Skeletal muscle cell (primary cell): ENCODE results near the gene ESAM.

ENCODE experiments used
- DNase-seq: peaks from one replicate; pipeline ENCODE4 v3.0.0-alpha.2; 2010; ENCODE audit warnings: low read depth
- H3K4me3 ChIP-seq: 2 replicates; pipeline ENCODE4 v1.5.1; 2011; ENCODE audit warnings: low read depth, mild to moderate bottlenecking, control low read depth, low read length, moderate library complexity

The ESAM gene

DNA sequence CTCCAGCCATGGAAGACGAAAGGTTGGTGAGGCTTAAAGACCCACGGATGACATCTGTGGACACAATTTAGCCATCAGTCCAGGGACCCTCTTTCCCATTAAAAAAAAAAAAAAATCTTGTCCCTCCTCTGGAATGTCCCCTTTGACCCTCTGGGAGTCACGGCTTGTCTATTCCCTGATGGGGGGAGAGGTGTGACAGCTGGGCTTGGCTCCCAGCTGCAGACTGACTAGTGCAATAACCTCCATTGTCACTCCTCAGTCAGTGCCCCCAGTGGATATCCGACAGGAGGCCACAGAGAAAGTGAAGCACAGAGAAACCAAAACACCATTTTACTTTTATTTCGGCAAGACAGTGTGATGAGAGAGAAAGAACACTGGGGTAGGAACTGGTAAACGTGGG lies 7.4 kb downstream of the ESAM start:
- no peak overlapping the region for H3K4me3 ChIP-seq
- no peak for DNase-seq

GRCh38 chr11:124754309-124754708 lies 7.8 kb downstream of the ESAM start:
- no peak overlapping the region for H3K4me3 ChIP-seq
- no peak for DNase-seq

DNA sequence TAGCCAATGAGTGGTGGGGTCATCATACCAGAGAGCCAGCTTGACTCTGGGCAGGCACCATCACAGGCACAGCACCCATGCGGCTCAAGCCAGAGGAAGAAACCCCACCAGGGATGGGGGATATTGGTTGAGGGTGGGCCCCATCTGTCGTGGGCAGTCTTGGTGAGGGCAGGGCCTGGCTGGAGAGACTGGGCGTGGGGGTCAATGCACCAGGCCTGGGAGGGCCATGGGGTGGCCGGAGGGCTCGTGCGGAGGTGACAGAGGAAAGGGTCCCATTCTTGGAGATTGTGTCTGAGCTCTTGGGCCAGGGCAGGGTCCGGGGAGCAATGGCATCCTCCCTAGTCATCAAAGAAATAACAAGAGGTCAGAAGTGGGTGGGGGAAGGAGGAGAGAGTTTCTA lies 8.5 kb downstream of the ESAM start:
- no peak overlapping the region for H3K4me3 ChIP-seq
- no peak for DNase-seq

GRCh38 chr11:124753205-124753604 lies 8.9 kb downstream of the ESAM start:
- DNase-seq, result no peak
- no peak overlapping the region for H3K4me3 ChIP-seq

DNA sequence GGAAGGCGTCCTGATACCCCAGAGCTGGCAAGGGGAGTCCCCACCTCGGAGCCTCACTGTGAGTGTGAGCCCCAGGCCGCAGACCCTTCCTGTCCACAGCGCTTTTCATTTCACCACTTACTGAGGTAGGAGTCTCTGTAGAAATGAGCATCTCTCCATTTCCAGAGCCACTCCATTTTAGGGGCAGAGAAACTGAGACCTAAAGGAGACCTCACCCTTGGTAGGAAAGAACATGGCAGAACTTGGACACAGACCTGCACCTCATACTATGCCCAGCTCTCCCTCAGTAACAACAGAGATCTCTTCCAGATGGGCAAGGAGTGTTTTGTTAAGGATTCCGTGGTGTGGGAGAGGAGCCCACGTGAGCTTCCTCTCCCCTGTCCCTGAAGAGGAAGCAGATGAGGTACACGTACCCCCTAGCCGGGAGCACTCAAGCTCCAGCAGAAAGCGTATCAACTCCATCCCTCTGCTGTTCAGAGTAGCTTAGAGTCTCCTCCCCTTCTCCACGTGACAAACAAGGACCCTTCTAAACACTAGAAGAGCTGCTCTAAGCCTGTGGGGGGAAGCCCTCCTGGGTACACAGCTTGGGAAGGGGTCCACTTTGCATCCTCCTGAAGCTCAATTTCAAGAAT lies 9.5 kb downstream of the ESAM start:
- DNase-seq, result no peak
- no peak overlapping the region for H3K4me3 ChIP-seq

- no peak for DNase-seq
- H3K4me3 ChIP-seq, result no peak within 1 kb of the TSS
These were observed 10.2 kb downstream of the ESAM start, which contains the start of gene VSIG2 for GRCh38 chr11:124751741-124752470. Gene VSIG2, minus strand, starts transcription at chr11:124752255. Its CDS starts 118 bp downstream, at chr11:124752137.

GRCh38 chr11:124751391-124751740 lies 10.7 kb downstream of the ESAM start:
- no peak for DNase-seq
- no peak overlapping the region for H3K4me3 ChIP-seq

GRCh38 chr11:124749912-124750311 lies 12.2 kb downstream of the ESAM start:
- DNase-seq, result no peak
- H3K4me3 ChIP-seq, result no peak overlapping the region

GRCh38 chr11:124748481-124749343 lies 13.4 kb downstream of the ESAM start:
- DNase-seq, result no peak
- no peak overlapping the region for H3K4me3 ChIP-seq

GRCh38 chr11:124748100-124748418 lies 14.0 kb downstream of the ESAM start:
- no peak for DNase-seq
- no peak overlapping the region for H3K4me3 ChIP-seq

DNA sequence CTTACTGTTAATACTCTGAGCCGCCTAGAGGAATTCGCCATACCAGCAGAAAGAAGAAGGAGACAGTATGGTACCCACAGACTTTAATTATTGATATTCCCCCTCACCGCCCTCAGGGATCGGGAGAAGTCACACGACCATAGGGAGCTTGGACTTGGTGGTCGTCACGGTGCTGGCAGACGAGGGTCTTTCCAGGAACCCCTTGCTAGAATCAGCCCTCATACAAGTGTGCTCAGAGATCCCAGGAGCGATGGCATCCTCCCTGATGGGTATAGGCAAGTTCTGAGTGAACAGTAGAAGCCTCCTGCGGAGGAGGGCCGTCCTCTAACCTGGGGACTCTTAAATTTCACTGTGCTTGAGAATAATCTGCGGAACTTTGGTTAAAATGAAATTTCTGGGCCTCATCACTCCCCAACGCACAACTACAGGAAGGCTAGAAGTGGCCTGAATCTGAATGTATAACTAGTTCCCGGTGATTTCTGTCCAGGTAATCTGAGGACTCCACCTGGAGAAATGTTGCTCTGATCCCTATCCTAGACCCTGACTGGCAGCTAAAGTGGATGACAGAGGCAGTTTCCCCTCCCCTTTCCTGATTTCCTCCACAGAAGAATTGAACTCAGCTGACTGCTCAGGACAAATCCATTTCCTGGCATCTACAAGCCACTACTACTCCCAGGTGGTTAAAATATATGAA lies 14.5 kb downstream of the ESAM start:
- no peak overlapping the region for H3K4me3 ChIP-seq
- DNase-seq, result no peak

GRCh38 chr11:124746621-124747243 lies 15.4 kb downstream of the ESAM start:
- peak overlapping the region; percentile 59 for H3K4me3 ChIP-seq
- no peak for DNase-seq

DNA sequence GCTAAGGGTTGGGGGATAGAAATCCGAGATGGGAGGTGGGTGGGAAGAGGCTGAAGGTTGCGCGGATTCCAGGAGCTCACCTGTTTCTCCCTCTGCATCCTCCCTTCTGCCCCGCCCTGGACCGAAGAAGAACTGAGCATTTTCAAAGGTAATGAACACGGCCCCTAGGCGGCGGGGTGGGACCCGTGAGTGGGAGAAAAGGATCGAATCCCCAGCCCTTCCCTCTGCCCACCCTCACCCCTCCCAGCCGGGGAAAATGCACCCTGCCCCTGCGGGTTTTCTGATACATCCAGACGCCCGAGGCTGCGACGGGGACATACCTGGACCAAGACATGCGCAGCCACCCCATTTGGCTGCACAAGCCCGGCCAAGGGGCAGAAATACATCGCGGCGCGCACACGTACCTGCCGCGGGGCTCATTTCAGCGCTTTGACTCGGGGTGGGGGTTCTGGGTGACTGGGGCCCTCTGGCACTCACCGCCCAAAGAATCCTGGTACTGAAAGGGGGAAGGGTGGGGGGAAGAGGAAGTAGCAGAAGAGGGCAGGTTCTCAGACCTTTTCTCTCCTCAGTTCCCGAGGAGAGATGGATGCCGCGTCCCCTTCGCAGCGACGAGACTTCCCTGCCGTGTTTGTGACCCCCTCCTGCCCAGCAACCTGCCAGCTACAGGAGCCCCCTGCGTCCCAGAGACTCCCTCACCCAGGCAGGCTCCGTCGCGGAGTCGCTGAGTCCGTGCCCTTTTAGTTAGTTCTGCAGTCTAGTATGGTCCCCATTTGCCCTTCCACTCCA lies 16.1 kb downstream of the ESAM start:
- H3K4me3 ChIP-seq, result peak overlapping the region; percentile 59
- DNase-seq, result no peak

DNA sequence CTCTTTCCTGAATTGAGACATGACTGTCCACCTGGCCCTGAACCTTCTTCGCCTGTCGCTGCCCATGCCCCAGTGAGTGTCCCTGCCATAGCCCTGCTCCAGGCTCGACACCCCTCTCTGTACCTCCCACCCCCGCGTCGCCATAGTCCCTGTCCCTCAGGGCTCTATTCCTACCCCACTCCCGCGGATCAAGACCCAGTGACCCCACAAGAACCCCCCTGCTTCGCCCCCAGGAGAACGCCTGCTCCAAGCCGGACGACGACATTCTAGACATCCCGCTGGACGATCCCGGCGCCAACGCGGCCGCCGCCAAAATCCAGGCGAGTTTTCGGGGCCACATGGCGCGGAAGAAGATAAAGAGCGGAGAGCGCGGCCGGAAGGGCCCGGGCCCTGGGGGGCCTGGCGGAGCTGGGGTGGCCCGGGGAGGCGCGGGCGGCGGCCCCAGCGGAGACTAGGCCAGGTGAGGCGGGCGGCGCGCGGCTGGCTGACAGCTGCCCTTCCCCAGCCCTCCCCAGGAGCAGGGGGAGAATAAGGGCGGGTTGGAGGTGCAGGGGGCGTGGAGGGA lies 16.7 kb downstream of the ESAM start:
- DNase-seq, result no peak
- peak overlapping the region; percentile 59 for H3K4me3 ChIP-seq

GRCh38 chr11:124743050-124743449 lies 19.0 kb downstream of the ESAM start:
- H3K4me3 ChIP-seq, result no peak overlapping the region
- DNase-seq, result no peak

DNA sequence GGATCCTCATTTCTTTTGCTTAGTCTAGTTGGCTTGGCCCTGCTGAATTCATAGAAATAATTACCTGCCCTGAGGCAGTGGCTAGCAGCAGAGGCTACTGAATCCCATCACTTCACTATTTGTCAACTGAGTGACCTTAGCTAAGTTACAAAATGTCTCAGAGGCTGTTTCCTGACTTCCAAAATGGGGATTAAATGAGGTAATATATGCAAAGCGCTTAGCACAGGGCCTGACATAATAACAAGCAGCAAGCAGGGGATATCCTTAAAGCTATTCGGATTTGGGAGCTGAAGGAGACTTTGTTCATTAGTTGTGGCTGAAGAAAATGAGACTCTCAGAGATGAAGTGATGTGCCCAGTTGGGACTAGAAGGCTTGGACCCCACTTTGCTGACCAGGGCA lies 19.5 kb downstream of the ESAM start:
- DNase-seq, result no peak

DNA sequence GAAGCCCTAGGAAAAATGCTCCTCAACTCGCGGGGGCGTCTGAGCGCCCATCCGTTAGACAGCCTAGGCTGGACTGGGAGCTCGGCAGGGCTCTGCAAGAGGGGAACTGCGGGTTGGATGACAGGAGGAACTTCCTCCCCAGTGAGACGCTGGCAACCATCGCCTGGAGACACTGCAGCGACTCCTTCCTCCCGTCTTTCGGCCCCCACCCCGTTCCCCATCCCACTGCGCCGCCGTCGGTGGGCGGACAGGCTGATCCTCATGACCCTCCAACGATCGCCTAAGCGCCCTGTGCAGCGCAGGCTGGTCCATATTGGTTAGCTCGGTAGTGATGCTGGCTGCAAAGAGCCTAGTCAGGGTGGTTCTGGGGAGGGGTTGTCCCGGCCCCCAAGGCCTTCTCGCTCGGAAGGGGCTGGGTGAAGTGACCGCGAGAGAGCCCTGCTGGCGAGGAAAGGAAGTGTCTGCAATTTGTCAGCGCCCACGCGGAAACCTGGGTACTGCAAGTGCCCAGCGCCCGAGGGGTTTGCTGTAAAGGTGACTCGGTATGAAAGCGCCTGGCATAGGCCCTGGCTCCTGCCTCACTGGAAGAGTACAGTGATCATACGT lies 21.7 kb downstream of the ESAM start:
- no peak for DNase-seq

More for the DNA sequence above, 19.5 kb downstream of the ESAM start:
- H3K4me3 ChIP-seq, result no peak overlapping the region

More for the DNA sequence above, 21.7 kb downstream of the ESAM start:
- H3K4me3 ChIP-seq, result peak overlapping the region; percentile 59
